Activated T-cell treated with anti-CD3 and anti-CD28 coated beads, Interleukin-2, amount 50 U/mL, for 24 hours (primary cell): ENCODE measurements around the gene TENT4B.

Source experiments
- DNase-seq: peaks from one replicate; pipeline ENCODE4 v3.0.0-alpha.2; 2020
- H3K27ac Mint-ChIP-seq: 2 replicates; pipeline ENCODE4 v1.8.0; 2020; ENCODE audit warnings: mild to moderate bottlenecking, mixed read lengths
- H3K27me3 Mint-ChIP-seq: 2 replicates; pipeline ENCODE4 v1.8.0; 2020; ENCODE audit warnings: mixed read lengths
- H3K36me3 Mint-ChIP-seq: 2 replicates; pipeline ENCODE4 v1.8.0; 2020; ENCODE audit warnings: low read depth, mixed read lengths
- H3K4me1 Mint-ChIP-seq: 2 replicates; pipeline ENCODE4 v1.8.0; 2020; ENCODE audit warnings: low read depth, mixed read lengths
- H3K4me3 Mint-ChIP-seq: 2 replicates; pipeline ENCODE4 v1.8.0; 2020; ENCODE audit warnings: mild to moderate bottlenecking, moderate library complexity, mixed read lengths
- H3K9me3 Mint-ChIP-seq: 2 replicates; pipeline ENCODE4 v1.8.0; 2020; ENCODE audit warnings: mixed read lengths

Gene TENT4B

GRCh38 chr16:50195756-50196155, 42.6 kb downstream of the TENT4B start:
- DNase-seq = no peak
- no peaks in the 10 kb centered on the region for H3K27me3 Mint-ChIP-seq
- no peak overlapping the region for H3K27ac Mint-ChIP-seq
- peaks cover 6% of the 10 kb centered on the region for H3K36me3 Mint-ChIP-seq
- no peaks in the 10 kb centered on the region for H3K9me3 Mint-ChIP-seq
- peaks cover 72% of the 10 kb centered on the region for H3K4me1 Mint-ChIP-seq
- no peak overlapping the region for H3K4me3 Mint-ChIP-seq

- H3K4me1 Mint-ChIP-seq = peaks cover 79% of the 10 kb centered on the region
- no peak for DNase-seq
- H3K4me3 Mint-ChIP-seq = no peak overlapping the region
- no peak overlapping the region for H3K27ac Mint-ChIP-seq
- H3K27me3 Mint-ChIP-seq = no peaks in the 10 kb centered on the region
- no peaks in the 10 kb centered on the region for H3K9me3 Mint-ChIP-seq
- peaks cover 6% of the 10 kb centered on the region for H3K36me3 Mint-ChIP-seq
Measured at GRCh38 chr16:50197582-50197981, 44.5 kb downstream of the TENT4B start.

- Mint-ChIP-seq H3K27me3 (no peaks in the 10 kb centered on the region), H3K36me3 (peaks cover 3% of the 10 kb centered on the region), H3K27ac (no peak overlapping the region), H3K9me3 (no peaks in the 10 kb centered on the region), H3K4me1 (peaks cover 82% of the 10 kb centered on the region), H3K4me3 (no peak overlapping the region)
- no peak for DNase-seq
Measured at GRCh38 chr16:50198802-50199403, 45.8 kb downstream of the TENT4B start.

- Mint-ChIP-seq H3K4me1 (peaks cover 76% of the 10 kb centered on the region), H3K9me3 (no peaks in the 10 kb centered on the region), H3K36me3 (no peaks in the 10 kb centered on the region)
Measured at GRCh38 chr16:50201787-50202186, 48.7 kb downstream of the TENT4B start.

GRCh38 chr16:50202926-50203624, 50.0 kb downstream of the TENT4B start:
- Mint-ChIP-seq H3K27ac (peak overlapping the region; percentile 34), H3K4me1 (peaks cover 70% of the 10 kb centered on the region), H3K9me3 (no peaks in the 10 kb centered on the region), H3K4me3 (no peak overlapping the region), H3K36me3 (no peaks in the 10 kb centered on the region), H3K27me3 (no peaks in the 10 kb centered on the region)
- no peak for DNase-seq

More at GRCh38 chr16:50201787-50202186, 48.7 kb downstream of the TENT4B start:
- no peaks in the 10 kb centered on the region for H3K27me3 Mint-ChIP-seq
- no peak overlapping the region for H3K4me3 Mint-ChIP-seq
- DNase-seq = no peak
- H3K27ac Mint-ChIP-seq = no peak overlapping the region

GRCh38 chr16:50203681-50204080, 50.6 kb downstream of the TENT4B start:
- H3K4me3 Mint-ChIP-seq = no peak overlapping the region

GRCh38 chr16:50204453-50205108, 51.5 kb downstream of the TENT4B start:
- Mint-ChIP-seq H3K36me3 (no peaks in the 10 kb centered on the region), H3K4me1 (peaks cover 64% of the 10 kb centered on the region), H3K4me3 (no peak overlapping the region), H3K27me3 (no peaks in the 10 kb centered on the region), H3K9me3 (no peaks in the 10 kb centered on the region), H3K27ac (no peak overlapping the region)
- DNase-seq = no peak

More at GRCh38 chr16:50203681-50204080, 50.6 kb downstream of the TENT4B start:
- Mint-ChIP-seq H3K27ac (peak overlapping the region; percentile 4), H3K36me3 (no peaks in the 10 kb centered on the region), H3K4me1 (peaks cover 69% of the 10 kb centered on the region), H3K27me3 (no peaks in the 10 kb centered on the region), H3K9me3 (no peaks in the 10 kb centered on the region)
- no peak for DNase-seq

GRCh38 chr16:50207652-50208051, 54.5 kb downstream of the TENT4B start:
- H3K4me1 Mint-ChIP-seq = peaks cover 54% of the 10 kb centered on the region
- H3K9me3 Mint-ChIP-seq = no peaks in the 10 kb centered on the region
- peak overlapping the region; percentile 60 for H3K27ac Mint-ChIP-seq
- no peak overlapping the region for H3K4me3 Mint-ChIP-seq
- H3K27me3 Mint-ChIP-seq = no peaks in the 10 kb centered on the region
- no peak for DNase-seq
- peaks cover 16% of the 10 kb centered on the region for H3K36me3 Mint-ChIP-seq

- no peaks in the 10 kb centered on the region for H3K9me3 Mint-ChIP-seq
- no peak for DNase-seq
- H3K4me1 Mint-ChIP-seq = peaks cover 46% of the 10 kb centered on the region
- no peak overlapping the region for H3K4me3 Mint-ChIP-seq
- H3K27ac Mint-ChIP-seq = peak overlapping the region; percentile 12
- no peaks in the 10 kb centered on the region for H3K27me3 Mint-ChIP-seq
- peaks cover 24% of the 10 kb centered on the region for H3K36me3 Mint-ChIP-seq
Measured at GRCh38 chr16:50208460-50208931, 55.4 kb downstream of the TENT4B start.

- Mint-ChIP-seq H3K4me3 (no peak overlapping the region), H3K27ac (peak overlapping the region; percentile 78), H3K4me1 (peaks cover 37% of the 10 kb centered on the region), H3K9me3 (no peaks in the 10 kb centered on the region), H3K27me3 (no peaks in the 10 kb centered on the region), H3K36me3 (peaks cover 32% of the 10 kb centered on the region)
- DNase-seq = no peak
Measured at GRCh38 chr16:50209546-50210265, 56.6 kb downstream of the TENT4B start.

- Mint-ChIP-seq H3K36me3 (peaks cover 39% of the 10 kb centered on the region), H3K4me1 (peaks cover 32% of the 10 kb centered on the region), H3K27me3 (no peaks in the 10 kb centered on the region), H3K4me3 (no peak overlapping the region), H3K27ac (peak overlapping the region; percentile 78), H3K9me3 (no peaks in the 10 kb centered on the region)
- peak; percentile 67 for DNase-seq
Measured at GRCh38 chr16:50210266-50211038, 57.3 kb downstream of the TENT4B start.

GRCh38 chr16:50213939-50214519, 60.9 kb downstream of the TENT4B start:
- Mint-ChIP-seq H3K4me3 (no peak overlapping the region), H3K27me3 (no peaks in the 10 kb centered on the region), H3K27ac (peak overlapping the region; percentile 71), H3K36me3 (peaks cover 72% of the 10 kb centered on the region), H3K4me1 (peaks cover 26% of the 10 kb centered on the region), H3K9me3 (no peaks in the 10 kb centered on the region)
- DNase-seq = no peak

- no peaks in the 10 kb centered on the region for H3K9me3 Mint-ChIP-seq
- H3K27me3 Mint-ChIP-seq = no peaks in the 10 kb centered on the region
- H3K4me1 Mint-ChIP-seq = peaks cover 12% of the 10 kb centered on the region
- peaks cover 82% of the 10 kb centered on the region for H3K36me3 Mint-ChIP-seq
- no peak overlapping the region for H3K27ac Mint-ChIP-seq
- no peak overlapping the region for H3K4me3 Mint-ChIP-seq
- DNase-seq = no peak
Measured at GRCh38 chr16:50215680-50216079, 62.6 kb downstream of the TENT4B start.
